ENCODE data around the gene PCF11.
"Not testable (repeated sequence)": the region's sequence is repeated elsewhere in the genome, so short reads cannot be mapped to it uniquely, and the experiment has no call there.

PCF11 gene

DNA sequence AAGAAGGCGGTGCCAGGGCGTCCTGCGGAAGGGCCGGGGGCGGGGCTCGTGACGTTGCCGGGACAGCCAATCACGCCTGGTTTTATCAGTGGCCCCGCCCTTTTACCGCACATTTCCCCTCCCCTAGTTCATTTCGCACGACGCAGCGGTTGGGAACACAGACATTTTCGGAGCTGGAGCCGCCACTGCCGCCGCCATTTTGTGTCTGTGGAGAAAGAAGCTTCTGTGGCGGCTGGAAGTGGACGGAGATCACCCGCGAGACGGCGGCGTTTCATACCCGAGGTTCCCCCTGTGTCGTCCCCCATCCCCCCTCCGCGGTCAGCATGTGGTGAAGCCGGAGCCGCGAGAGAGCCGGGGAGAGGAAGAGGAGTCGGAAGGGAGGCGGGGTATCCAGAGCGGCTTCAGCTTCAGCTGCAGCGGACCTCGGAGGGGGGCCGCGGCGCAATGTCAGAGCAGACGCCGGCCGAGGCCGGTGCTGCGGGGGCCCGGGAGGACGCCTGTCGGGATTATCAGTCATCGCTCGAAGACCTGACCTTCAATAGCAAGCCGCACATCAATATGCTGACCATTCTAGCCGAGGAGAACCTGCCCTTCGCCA is at the start of gene PCF11:
Gene PCF11, plus strand, starts transcription at position 136 of the 598 bp plus-strand sequence. Its CDS starts 309 bp downstream, at position 445.
- in situ Hi-C loops (cut with MboI; ENCODE audit: low sequenced_read_pairs), result no loop called here

- in situ Hi-C loops (cut with MboI; ENCODE audit: low sequenced_read_pairs), result no loop called here
Observed at GRCh38 chr11:83112886-83113285, 44.0 kb upstream of the PCF11 start.

GRCh38 chr11:83115026-83115425 is 41.9 kb upstream of the PCF11 start:
- in situ Hi-C loops (cut with MboI; ENCODE audit: low sequenced_read_pairs), result no loop called here

GRCh38 chr11:83115551-83115950 is 41.4 kb upstream of the PCF11 start:
- in situ Hi-C loops (cut with MboI; ENCODE audit: low sequenced_read_pairs), result no loop called here

- in situ Hi-C loops (cut with MboI; ENCODE audit: low sequenced_read_pairs), result no loop called here
Observed at GRCh38 chr11:83116015-83116641, 40.8 kb upstream of the PCF11 start.

DNA sequence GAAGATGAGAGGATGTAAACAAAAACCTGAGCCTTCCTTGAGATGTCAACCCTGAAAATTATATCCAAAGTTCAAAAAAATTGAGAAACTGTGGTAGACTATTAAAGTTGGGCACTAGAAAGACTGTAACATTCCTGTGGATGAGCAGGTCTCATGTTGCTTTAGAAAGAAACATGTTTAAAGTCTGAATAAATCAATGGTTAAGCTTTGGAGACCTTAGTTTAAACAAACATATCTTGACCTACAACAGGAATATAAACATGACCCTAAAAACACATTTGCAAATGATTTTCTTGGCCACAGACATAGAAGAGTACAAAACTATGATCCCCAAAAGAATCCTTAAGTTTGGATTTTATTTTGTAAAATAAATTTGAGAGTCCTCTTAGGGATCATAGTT is 38.1 kb upstream of the PCF11 start:
- in situ Hi-C loops (cut with MboI; ENCODE audit: low sequenced_read_pairs), result no loop called here

- in situ Hi-C loops (cut with MboI; ENCODE audit: low sequenced_read_pairs), result no loop called here
Observed at GRCh38 chr11:83119216-83119615, 37.7 kb upstream of the PCF11 start.

- in situ Hi-C loops (cut with MboI; ENCODE audit: low sequenced_read_pairs), result no loop called here
Observed at GRCh38 chr11:83120327-83120726, 36.6 kb upstream of the PCF11 start.

- in situ Hi-C loops (cut with MboI; ENCODE audit: low sequenced_read_pairs), result no loop called here
Observed at GRCh38 chr11:83122050-83122449, 34.9 kb upstream of the PCF11 start.

GRCh38 chr11:83122766-83123165 is 34.2 kb upstream of the PCF11 start:
- in situ Hi-C loops (cut with MboI; ENCODE audit: low sequenced_read_pairs), result no loop called here

DNA sequence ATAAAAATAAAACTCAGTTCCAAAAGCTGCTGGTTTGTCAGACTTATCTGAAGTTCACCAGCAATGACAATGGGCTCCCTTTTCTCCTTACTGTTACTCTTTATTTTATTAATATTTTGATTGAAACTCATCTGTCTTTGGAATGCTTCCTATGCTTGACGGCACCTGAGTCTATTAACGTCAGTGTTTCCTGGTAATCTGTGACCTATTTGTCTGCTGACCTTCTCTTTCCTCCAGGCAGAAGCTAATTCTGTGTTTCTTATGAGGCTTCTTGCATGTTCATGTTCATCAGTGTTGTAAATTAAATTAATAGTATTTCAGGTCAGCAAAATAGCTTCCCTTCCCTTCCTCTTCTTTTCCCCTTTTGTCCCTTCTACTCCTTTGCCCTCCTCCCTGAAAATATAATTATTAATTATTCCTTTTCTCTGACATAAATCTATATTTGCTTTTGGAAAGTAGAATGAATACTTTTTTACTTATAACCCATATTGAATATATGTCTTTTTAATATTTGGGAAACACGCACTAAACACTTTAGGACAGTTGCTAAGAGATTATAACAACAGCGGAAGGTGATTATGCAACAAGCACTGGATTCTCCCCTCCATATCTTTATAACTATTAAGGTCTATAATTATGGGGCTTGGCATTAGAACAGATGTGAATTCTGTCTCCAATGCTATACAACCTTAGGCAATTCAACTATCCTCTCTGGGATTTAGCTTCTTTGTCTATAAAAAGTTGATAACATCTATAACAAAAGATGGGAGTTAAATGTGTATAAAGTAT is 32.1 kb upstream of the PCF11 start:
- in situ Hi-C loops (cut with MboI; ENCODE audit: low sequenced_read_pairs), result no loop called here

- in situ Hi-C loops (cut with MboI; ENCODE audit: low sequenced_read_pairs), result no loop called here
Observed at GRCh38 chr11:83125577-83125976, 31.4 kb upstream of the PCF11 start.

GRCh38 chr11:83127310-83127637 is 29.7 kb upstream of the PCF11 start:
- in situ Hi-C loops (cut with MboI; ENCODE audit: low sequenced_read_pairs), result no loop called here

- in situ Hi-C loops (cut with MboI; ENCODE audit: low sequenced_read_pairs), result no loop called here
Observed at GRCh38 chr11:83132191-83132590, 24.7 kb upstream of the PCF11 start.

- in situ Hi-C loops (cut with MboI; ENCODE audit: low sequenced_read_pairs), result not testable (repeated sequence)
Observed at GRCh38 chr11:83133266-83133665, 23.7 kb upstream of the PCF11 start.

- in situ Hi-C loops (cut with MboI; ENCODE audit: low sequenced_read_pairs), result no loop called here
Observed at GRCh38 chr11:83139310-83139709, 17.6 kb upstream of the PCF11 start.

- in situ Hi-C loops (cut with MboI; ENCODE audit: low sequenced_read_pairs), result no loop called here
Observed at GRCh38 chr11:83140691-83141455, 16.1 kb upstream of the PCF11 start.

- in situ Hi-C loops (cut with MboI; ENCODE audit: low sequenced_read_pairs), result no loop called here
Observed at GRCh38 chr11:83147895-83148294, 9.0 kb upstream of the PCF11 start.

- in situ Hi-C loops (cut with MboI; ENCODE audit: low sequenced_read_pairs), result no loop called here
Observed at GRCh38 chr11:83150450-83150849, 6.5 kb upstream of the PCF11 start.

DNA sequence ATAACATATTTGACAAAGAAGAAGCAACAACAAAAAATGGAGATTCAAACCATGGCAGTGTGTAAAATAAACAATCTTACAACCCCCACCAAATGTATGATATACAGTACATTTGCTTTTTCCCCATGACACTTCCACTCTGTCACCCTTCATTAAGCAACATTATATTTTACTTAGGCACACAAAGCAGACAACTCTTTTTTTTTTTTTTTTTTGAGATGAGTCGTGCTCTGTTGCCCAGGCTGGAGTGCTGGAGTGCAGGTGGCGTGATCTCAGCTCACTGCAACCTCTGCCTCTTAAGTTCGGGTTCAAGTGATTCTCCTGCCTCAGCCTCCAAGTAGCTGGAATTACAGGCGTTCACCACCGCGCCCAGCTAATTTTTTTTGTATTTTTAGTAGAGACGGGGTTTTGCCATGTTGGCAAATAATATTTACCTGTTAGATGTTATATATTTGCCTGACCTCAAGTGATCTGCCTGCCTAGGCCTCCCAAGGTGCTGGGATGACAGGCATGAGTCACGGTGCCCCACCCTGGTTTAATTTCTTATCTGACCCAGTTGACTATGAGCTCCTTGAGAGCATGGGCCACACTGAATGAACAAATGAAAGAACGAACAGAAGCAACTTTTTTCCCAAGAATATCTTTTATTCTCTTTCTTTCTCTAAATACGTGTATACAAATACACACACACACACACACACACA is 5.5 kb upstream of the PCF11 start:
- in situ Hi-C loops (cut with MboI; ENCODE audit: low sequenced_read_pairs), result no loop called here

- in situ Hi-C loops (cut with MboI; ENCODE audit: low sequenced_read_pairs), result no loop called here
Observed at GRCh38 chr11:83152264-83152663, 4.7 kb upstream of the PCF11 start.

All from HL-60/S4 treated with phorbol 12-myristate 13-acetate at 8.2 ng/mL for 4 days and 3 days (cell line).